Measurements from ENCODE around the gene MAP4K2. TPM values are rescaled to one million over a fixed set of nuclear protein-coding genes. Genes with fewer than 3 reads are reported as not detected.

Gene MAP4K2
- polyA plus RNA-seq, 1 of the 3 experiments (the other 2 are of a cell fraction), result 20.0 TPM

DNA sequence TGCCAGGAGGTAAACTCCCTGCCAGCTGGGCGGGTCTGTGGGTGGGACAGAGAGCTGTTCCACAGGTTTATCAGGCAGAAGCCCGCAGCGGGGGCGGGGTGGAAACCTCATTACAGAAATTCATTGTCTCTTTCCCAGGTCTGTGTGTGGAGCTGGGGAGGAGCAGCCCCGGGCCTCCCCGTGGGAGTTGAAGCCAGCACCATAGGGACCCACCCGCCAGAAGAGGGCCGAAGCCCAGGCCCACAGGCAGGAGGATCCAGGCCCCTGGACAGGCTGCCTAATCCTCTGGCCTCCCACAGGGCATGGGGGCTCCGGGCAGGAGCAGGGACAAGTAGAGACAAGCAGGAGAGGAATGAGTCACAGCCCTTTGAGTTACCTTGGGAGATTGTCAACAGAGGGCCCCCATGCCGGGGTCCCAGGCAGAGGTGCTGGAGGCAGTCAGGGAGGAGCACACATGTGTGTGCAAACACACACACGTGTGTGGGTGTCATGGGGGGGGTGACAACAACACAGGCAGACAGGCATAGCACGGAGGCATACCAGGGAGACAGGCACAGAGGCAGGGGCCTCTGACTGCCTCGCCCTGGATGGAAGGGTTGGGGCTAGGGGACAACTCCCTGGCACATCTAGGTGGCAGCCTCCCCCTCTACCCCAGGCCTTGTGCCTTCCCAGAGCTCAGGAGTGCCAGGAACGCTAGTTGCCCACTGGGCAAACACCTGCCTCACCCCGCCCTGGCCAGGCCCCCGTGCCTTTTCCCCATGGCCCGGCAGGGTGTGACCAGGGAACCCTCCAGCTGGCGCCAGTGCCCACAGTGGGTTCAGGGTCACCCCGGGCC is 40.1 kb upstream of the MAP4K2 start (continued):
- TF ChIP-seq, protein P1, sequence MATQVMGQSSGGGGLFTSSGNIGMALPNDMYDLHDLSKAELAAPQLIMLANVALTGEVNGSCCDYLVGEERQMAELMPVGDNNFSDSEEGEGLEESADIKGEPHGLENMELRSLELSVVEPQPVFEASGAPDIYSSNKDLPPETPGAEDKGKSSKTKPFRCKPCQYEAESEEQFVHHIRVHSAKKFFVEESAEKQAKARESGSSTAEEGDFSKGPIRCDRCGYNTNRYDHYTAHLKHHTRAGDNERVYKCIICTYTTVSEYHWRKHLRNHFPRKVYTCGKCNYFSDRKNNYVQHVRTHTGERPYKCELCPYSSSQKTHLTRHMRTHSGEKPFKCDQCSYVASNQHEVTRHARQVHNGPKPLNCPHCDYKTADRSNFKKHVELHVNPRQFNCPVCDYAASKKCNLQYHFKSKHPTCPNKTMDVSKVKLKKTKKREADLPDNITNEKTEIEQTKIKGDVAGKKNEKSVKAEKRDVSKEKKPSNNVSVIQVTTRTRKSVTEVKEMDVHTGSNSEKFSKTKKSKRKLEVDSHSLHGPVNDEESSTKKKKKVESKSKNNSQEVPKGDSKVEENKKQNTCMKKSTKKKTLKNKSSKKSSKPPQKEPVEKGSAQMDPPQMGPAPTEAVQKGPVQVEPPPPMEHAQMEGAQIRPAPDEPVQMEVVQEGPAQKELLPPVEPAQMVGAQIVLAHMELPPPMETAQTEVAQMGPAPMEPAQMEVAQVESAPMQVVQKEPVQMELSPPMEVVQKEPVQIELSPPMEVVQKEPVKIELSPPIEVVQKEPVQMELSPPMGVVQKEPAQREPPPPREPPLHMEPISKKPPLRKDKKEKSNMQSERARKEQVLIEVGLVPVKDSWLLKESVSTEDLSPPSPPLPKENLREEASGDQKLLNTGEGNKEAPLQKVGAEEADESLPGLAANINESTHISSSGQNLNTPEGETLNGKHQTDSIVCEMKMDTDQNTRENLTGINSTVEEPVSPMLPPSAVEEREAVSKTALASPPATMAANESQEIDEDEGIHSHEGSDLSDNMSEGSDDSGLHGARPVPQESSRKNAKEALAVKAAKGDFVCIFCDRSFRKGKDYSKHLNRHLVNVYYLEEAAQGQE (IDR thresholded peaks at IDR 0.05; ENCODE audit: low read depth, low read length), result no peak
- TF ChIP-seq SMC3 (IDR thresholded peaks at IDR 0.05; ENCODE audit: low read depth, low read length), result no peak
- no peak for TF ChIP-seq RCOR1 (IDR thresholded peaks at IDR 0.05; ENCODE audit: low read length)
- TF ChIP-seq, protein P2, sequence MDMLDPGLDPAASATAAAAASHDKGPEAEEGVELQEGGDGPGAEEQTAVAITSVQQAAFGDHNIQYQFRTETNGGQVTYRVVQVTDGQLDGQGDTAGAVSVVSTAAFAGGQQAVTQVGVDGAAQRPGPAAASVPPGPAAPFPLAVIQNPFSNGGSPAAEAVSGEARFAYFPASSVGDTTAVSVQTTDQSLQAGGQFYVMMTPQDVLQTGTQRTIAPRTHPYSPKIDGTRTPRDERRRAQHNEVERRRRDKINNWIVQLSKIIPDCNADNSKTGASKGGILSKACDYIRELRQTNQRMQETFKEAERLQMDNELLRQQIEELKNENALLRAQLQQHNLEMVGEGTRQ (IDR thresholded peaks at IDR 0.05; ENCODE audit: borderline replicate concordance, low read depth, low read length), result no peak
- TF ChIP-seq ELF1 (IDR thresholded peaks at IDR 0.05), result no peak

DNA sequence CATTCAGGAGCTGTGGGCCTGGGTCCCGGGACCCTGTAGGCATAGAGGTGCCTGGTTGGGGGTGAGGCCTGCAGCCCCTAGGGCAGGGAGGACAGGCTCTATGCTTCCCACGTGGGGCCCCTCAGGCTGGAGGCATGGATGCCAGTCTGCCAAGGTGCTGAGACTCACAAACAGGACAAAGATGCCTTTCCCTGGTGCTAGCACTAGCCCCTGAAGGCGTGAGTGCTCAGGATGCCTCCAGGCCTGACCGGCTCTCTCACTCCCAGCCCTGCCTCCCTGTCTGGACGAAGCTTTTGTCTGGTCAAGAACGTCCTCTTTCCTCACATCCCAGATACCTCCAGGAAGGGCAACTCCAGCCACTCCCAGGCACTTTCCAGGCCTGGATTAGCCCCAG is 39.3 kb upstream of the MAP4K2 start:
- Histone ChIP-seq H3K79me2 (ENCODE audit: insufficient read depth) (no peaks in the 10 kb centered on the region), H2AFZ (ENCODE audit: low read depth) (no peak overlapping the region), H3F3A (replicated peaks; ENCODE audit: insufficient read depth) (peaks cover 12% of the 10 kb centered on the region), H3K9ac (no peak overlapping the region), H3K27ac (ENCODE audit: low read depth in 2 of 2, low read length in 1 of 2) (no peak overlapping the region), H4K20me1 (ENCODE audit: insufficient read depth) (no peaks in the 10 kb centered on the region), H3K4me3 (ENCODE audit: low read depth in 2 of 2, low read length in 1 of 2) (no peak overlapping the region), H3K27me3 (ENCODE audit: insufficient read depth) (no peaks in the 10 kb centered on the region), H3K4me1 (ENCODE audit: control insufficient read depth in 1 of 2, insufficient read depth in 2 of 2, low read depth in 1 of 2, low read length in 1 of 2) (peaks cover 5 to 6% of the 10 kb centered on the region in 2 experiments; a peak in 2 of 4 replicates), H3K4me2 (no peak overlapping the region), H3K36me3 (replicated peaks in 1 of 2; ENCODE audit: control insufficient read depth in 1 of 2, insufficient read depth in 2 of 2, low read length in 1 of 2) (no peaks in the 10 kb centered on the region), H3K9me2 (no peaks in the 10 kb centered on the region), H3K9me3 (no peaks in the 10 kb centered on the region)
- DNase-seq, result no peak
- POLR2A ChIA-PET, result no interaction called here
- TF ChIP-seq, protein P1 (IDR thresholded peaks at IDR 0.05; ENCODE audit: low read depth, low read length), result no peak
- TF ChIP-seq TEAD4 (IDR thresholded peaks at IDR 0.05; ENCODE audit: borderline replicate concordance, insufficient read depth), result no peak
- TF ChIP-seq CHD2 (IDR thresholded peaks at IDR 0.05; ENCODE audit: low read length, partially characterized antibody), result no peak
- 84% methylated on average over 5 of the region's 6 CpGs for WGBS (ENCODE audit: low lambda C conversion rate)
- CTCF ChIA-PET, result interaction anchor here (1.1 to 12.8 kb wide), 3 partner anchors 45 to 172 kb away, joined by 4 to 530 read pairs (median 8); partner anchors contain the start of genes ARL2 and EHD1
